IMR-90 (cell line): ENCODE measurements around the gene LBP. TPM values are rescaled to one million over a fixed set of nuclear protein-coding genes. Genes with fewer than 3 reads are reported as not detected.

Experiments used
- ATAC-seq: fragments of 200-7000 bp; cut with Tn5 transposase; 2 replicates; pipeline ENCODE4 v1.9.1; 2020; ENCODE audit warnings: low read depth, mild to moderate bottlenecking, moderate library complexity
- BruUV-seq: library from RNA; stranded (reverse); fragments of 400-500 nt; replicated peaks from 2 replicates; lab custom pipeline; 2021; lab: Mats Ljungman, UMichigan
- CTCF ChIA-PET: fragments of 300-600 bp; formaldehyde crosslinking; extraction: SDS; loops from one replicate; lab custom pipeline; 2021; ENCODE audit warnings: antibody characterized with exemption; lab: Yijun Ruan, JAX
- POLR2A ChIA-PET: fragments of 300-600 bp; sonication (Branson Sonifier 250); formaldehyde crosslinking; loops from one replicate; lab custom pipeline; 2022; ENCODE audit warnings: antibody characterized with exemption; ENCODE audit not compliant: unreplicated experiment; lab: Charles Lee
- DNase-seq: peaks from one replicate; pipeline ENCODE4 v3.0.0; 2013
- H2AFZ ChIP-seq: replicated peaks from 2 replicates; pipeline ENCODE3; 2013; ENCODE audit warnings: low read length, mild to moderate bottlenecking; ENCODE audit not compliant: poor library complexity
- H2AK5ac ChIP-seq: 2 replicates; pipeline ENCODE4 v1.6.1; 2013; ENCODE audit warnings: low read depth, low read length, inconsistent platforms
- H2AK9ac ChIP-seq: replicated peaks from 2 replicates; pipeline ENCODE3; 2013; ENCODE audit warnings: mild to moderate bottlenecking, low read depth, low read length, moderate library complexity; ENCODE audit not compliant: poor library complexity
- H2BK120ac ChIP-seq: 2 replicates; pipeline ENCODE4 v1.6.1; 2013; ENCODE audit warnings: low read depth, low read length, inconsistent platforms
- H2BK15ac ChIP-seq: 3 replicates; pipeline ENCODE4 v1.6.1; 2013; ENCODE audit warnings: low read depth, low read length, inconsistent platforms
- H2BK20ac ChIP-seq: 2 replicates; pipeline ENCODE4 v1.6.1; 2013; ENCODE audit warnings: low read depth, mild to moderate bottlenecking, inconsistent platforms, low read length, moderate library complexity
- H2BK5ac ChIP-seq: 2 replicates; pipeline ENCODE4 v1.6.1; 2013; ENCODE audit warnings: mild to moderate bottlenecking, low read depth, low read length, inconsistent platforms; ENCODE audit not compliant: poor library complexity, severe bottlenecking
- H3K14ac ChIP-seq: replicated peaks from 2 replicates; pipeline ENCODE4 v1.6.1; 2013; ENCODE audit warnings: low read depth, low read length, inconsistent platforms
- H3K18ac ChIP-seq: 2 replicates; pipeline ENCODE4 v1.6.1; 2013; ENCODE audit warnings: low read depth, low read length, control low read depth
- H3K23ac ChIP-seq: 2 replicates; pipeline ENCODE4 v1.6.1; 2013; ENCODE audit warnings: low read depth, low read length, inconsistent platforms
- H3K27ac ChIP-seq: 2 replicates; pipeline ENCODE4 v1.5.1; 2013; ENCODE audit warnings: mild to moderate bottlenecking, control low read depth, low read length; ENCODE audit not compliant: insufficient read depth
- H3K27me3 ChIP-seq: 2 replicates; pipeline ENCODE4 v1.6.1; 2013; ENCODE audit warnings: low read length; ENCODE audit not compliant: control insufficient read depth, insufficient read depth
- H3K36me3 ChIP-seq: 2 replicates; pipeline ENCODE4 v1.6.1; 2013; ENCODE audit warnings: low read length, mixed read lengths; ENCODE audit not compliant: control insufficient read depth, insufficient read depth
- H3K4ac ChIP-seq: 2 replicates; pipeline ENCODE4 v1.6.1; 2013; ENCODE audit warnings: low read depth, low read length, inconsistent platforms
- H3K4me1 ChIP-seq: 2 replicates; pipeline ENCODE4 v1.6.1; 2013; ENCODE audit warnings: low read length, mixed read lengths; ENCODE audit not compliant: control insufficient read depth, insufficient read depth
- H3K4me2 ChIP-seq: 2 replicates; pipeline ENCODE4 v1.6.1; 2013; ENCODE audit warnings: low read depth, mild to moderate bottlenecking, control low read depth, low read length, moderate library complexity
- H3K4me3 ChIP-seq: 2 replicates; pipeline ENCODE4 v1.5.1; 2013; ENCODE audit warnings: low read depth, mild to moderate bottlenecking, control low read depth, low read length, moderate library complexity; ENCODE audit not compliant: insufficient read depth
- H3K56ac ChIP-seq: 2 replicates; pipeline ENCODE4 v1.6.1; 2013; ENCODE audit warnings: low read length, inconsistent platforms; ENCODE audit not compliant: insufficient read depth; ENCODE audit errors: extremely low read depth
- H3K79me1 ChIP-seq, 2 experiments: 2 replicates each; pipeline ENCODE4 v1.6.1; 2013; ENCODE audit warnings: low read length in 2 of 2, inconsistent platforms in 1 of 2, low read depth in 1 of 2
- H3K9ac ChIP-seq: 2 replicates; pipeline ENCODE4 v1.6.1; 2013; ENCODE audit warnings: low read depth, low read length, control low read depth
- H3K9me1 ChIP-seq: 2 replicates; pipeline ENCODE4 v1.6.1; 2013; ENCODE audit warnings: low read length, inconsistent platforms; ENCODE audit not compliant: insufficient read depth
- H3K9me3 ChIP-seq: 2 replicates; pipeline ENCODE4 v1.6.1; 2013; ENCODE audit warnings: low read length; ENCODE audit not compliant: control insufficient read depth, insufficient read depth
- H4K20me1 ChIP-seq: 2 replicates; pipeline ENCODE4 v1.6.1; 2013; ENCODE audit warnings: low read length, inconsistent platforms; ENCODE audit not compliant: insufficient read depth
- H4K5ac ChIP-seq: 2 replicates; pipeline ENCODE4 v1.6.1; 2013; ENCODE audit warnings: mild to moderate bottlenecking, low read depth, low read length, control low read depth
- H4K8ac ChIP-seq, 2 experiments: 2 replicates each; pipeline ENCODE4 v1.6.1; 2013; ENCODE audit warnings: low read depth in 2 of 2, low read length in 2 of 2, control low read depth in 1 of 2, inconsistent platforms in 1 of 2
- H4K91ac ChIP-seq: 2 replicates; pipeline ENCODE4 v1.6.1; 2013; ENCODE audit warnings: low read depth, low read length, inconsistent platforms; ENCODE audit not compliant: insufficient read depth
- CEBPB ChIP-seq: IDR thresholded peaks from 2 replicates; pipeline ENCODE4 v1.6.1; 2012; ENCODE audit warnings: low read depth, low read length, improper control_type of control experiment
- CHD1 ChIP-seq: IDR thresholded peaks from 2 replicates; pipeline ENCODE4 v1.6.1; 2012; ENCODE audit warnings: low read depth, low read length, improper control_type of control experiment
- CTCF ChIP-seq: conservative IDR thresholded peaks from 2 replicates; pipeline ENCODE4 v1.5.1; 2012; ENCODE audit warnings: mild to moderate bottlenecking, low read depth, low read length, improper control_type of control experiment
- ELK1 ChIP-seq: fragments of 150-350 bp; IDR thresholded peaks from 2 replicates; pipeline ENCODE4 v1.6.1; 2016; ENCODE audit warnings: low read depth, mild to moderate bottlenecking, low read length, moderate library complexity, borderline replicate concordance
- FOS ChIP-seq: fragments of 150-350 bp; IDR thresholded peaks from 2 replicates; pipeline ENCODE4 v1.6.1; 2016; ENCODE audit warnings: low read depth, low read length
- MAFK ChIP-seq: IDR thresholded peaks from 2 replicates; pipeline ENCODE4 v1.6.1; 2012; ENCODE audit warnings: low read depth, low read length, improper control_type of control experiment
- MAZ ChIP-seq: IDR thresholded peaks from 2 replicates; pipeline ENCODE4 v1.6.1; 2012; ENCODE audit warnings: low read depth, mild to moderate bottlenecking, low read length, improper control_type of control experiment, moderate library complexity, borderline replicate concordance
- MXI1 ChIP-seq: IDR thresholded peaks from 2 replicates; pipeline ENCODE4 v1.6.1; 2012; ENCODE audit warnings: low read depth, mild to moderate bottlenecking, low read length, moderate library complexity, borderline replicate concordance
- POLR2A ChIP-seq: IDR thresholded peaks from 2 replicates; pipeline ENCODE4 v1.6.1; 2012; ENCODE audit warnings: mild to moderate bottlenecking, low read depth, low read length
- RAD21 ChIP-seq: IDR thresholded peaks from 2 replicates; pipeline ENCODE4 v1.6.1; 2012; ENCODE audit warnings: low read length, improper control_type of control experiment
- RFX5 ChIP-seq: IDR thresholded peaks from 2 replicates; pipeline ENCODE4 v1.8.0; 2012; ENCODE audit warnings: low read depth, mild to moderate bottlenecking, low read length, moderate library complexity
- USF2 ChIP-seq: fragments of 150-350 bp; IDR thresholded peaks from 2 replicates; pipeline ENCODE4 v1.6.1; 2017; ENCODE audit warnings: mild to moderate bottlenecking, antibody characterized with exemption, low read length, low read depth
- WGBS, 2 experiments: methylation state at CpG; one replicate each; pipeline versions ENCODE4 v1.1.5 to v1.1.7; 2013; ENCODE audit warnings: missing lambda C conversion rate in 2 of 2; ENCODE audit not compliant: insufficient read length in 1 of 2; ENCODE audit errors: extremely low coverage in 2 of 2; 5-methylcytosine and 5-hydroxymethylcytosine counted together
- dilution Hi-C: fragments of 300-500 bp; cut with HindIII; formaldehyde crosslinking; loops from one replicate; pipeline ENCODE4 v1.14.3; 2018; ENCODE audit warnings: low sequenced_read_pairs; ENCODE audit not compliant: unreplicated experiment
- in situ Hi-C: fragments of 300-500 bp; cut with MboI; formaldehyde crosslinking; loops from 3 replicates; pipeline ENCODE4 v1.14.3; 2019; ENCODE audit warnings: low sequenced_read_pairs, inconsistent platforms, mixed read lengths
- intact Hi-C: fragments of 100-400 bp; cut with micrococcal nuclease; formaldehyde crosslinking; loops from 2 replicates; pipeline ENCODE4 v1.10.0; 2022
- polyA plus RNA-seq, 3 experiments: library from polyadenylated mRNA; depleted of rRNA; stranded (reverse); fragments of >200 nt; gene quantifications; 2 replicates each; pipeline ENCODE4 v1.2.3, GENCODE V29; 2012; ENCODE audit warnings: low replicate concordance in 1 of 3
- total RNA-seq: library from RNA; depleted of rRNA; stranded (reverse); fragments of >200 nt; gene quantifications from 2 replicates; pipeline ENCODE4 v1.2.3, GENCODE V29; 2012

Gene LBP
- total and polyA plus RNA-seq, 2 of the 4 experiments (the other 2 are of a cell fraction): not detected

- DNase-seq: no peak
- no CpG with 5 or more reads among the region's 8 CpGs for WGBS, 2 experiments
Measured at GRCh38 chr20:38334016-38334415, 12.3 kb upstream of the LBP start.

More at GRCh38 chr20:38334016-38334415, 12.3 kb upstream of the LBP start:
- Histone ChIP-seq H2AFZ (no peak overlapping the region), H2BK15ac (no peak overlapping the region), H2BK5ac (no peak overlapping the region), H4K91ac (no peak overlapping the region), H3K27ac (no peak overlapping the region), H2BK120ac (no peak overlapping the region), H3K18ac (no peak overlapping the region), H3K4ac (no peak overlapping the region), H3K14ac (no peak overlapping the region), H3K9me1 (no peaks in the 10 kb centered on the region), H3K36me3 (no peaks in the 10 kb centered on the region), H3K4me2 (no peak overlapping the region), H3K9ac (no peak overlapping the region), H4K5ac (no peak overlapping the region), H4K20me1 (no peaks in the 10 kb centered on the region), H3K56ac (no peak overlapping the region), H4K8ac (no peak overlapping the region), H3K4me1 (no peaks in the 10 kb centered on the region), H3K4me3 (no peak overlapping the region), H3K23ac (no peak overlapping the region), H3K79me1 (no peaks in the 10 kb centered on the region), H3K27me3 (peaks cover 52% of the 10 kb centered on the region), H3K9me3 (peaks cover 6% of the 10 kb centered on the region), H2AK5ac (no peak overlapping the region), H2AK9ac (no peak overlapping the region), H2BK20ac (no peak overlapping the region)
- intact Hi-C loops (no loop called here), in situ Hi-C loops (no loop called here), dilution Hi-C loops (no loop called here)
- CTCF ChIA-PET: no interaction called here
- ATAC-seq: no peak
- POLR2A ChIA-PET: no interaction called here
- BruUV-seq: no TSS peak
- TF ChIP-seq USF2 (no peak), POLR2A (no peak), FOS (no peak), CEBPB (no peak), MAFK (no peak), CTCF (no peak), RFX5 (no peak), ELK1 (no peak), RAD21 (no peak), MAZ (no peak), CHD1 (no peak), MXI1 (no peak)
